GM06990 (cell line): ENCODE measurements around the gene HCN4.

Experiments used
- DNase-seq: peaks from one replicate; pipeline ENCODE4 v3.0.0-alpha.2; 2011; ENCODE audit not compliant: insufficient read length; ENCODE audit errors: extremely low read depth
- H3K27me3 ChIP-seq: replicated peaks from 2 replicates; pipeline ENCODE4 v1.6.0; 2011; ENCODE audit warnings: low read length; ENCODE audit not compliant: control insufficient read depth, insufficient read depth
- H3K36me3 ChIP-seq: 2 replicates; pipeline ENCODE4 v1.5.1; 2011; ENCODE audit warnings: low read length; ENCODE audit not compliant: control insufficient read depth, insufficient read depth
- H3K4me3 ChIP-seq: replicated peaks from 2 replicates; pipeline ENCODE4 v1.5.1; 2011; ENCODE audit warnings: low read depth, mild to moderate bottlenecking, control low read depth, low read length
- TF ChIP-seq, protein P1 (sequence below): IDR thresholded peaks from 2 replicates; pipeline ENCODE4 v1.5.1; 2011; ENCODE audit warnings: low read length, control low read depth, mild to moderate bottlenecking, inconsistent platforms; ENCODE audit not compliant: insufficient read depth, poor library complexity, severe bottlenecking

Gene HCN4

DNA sequence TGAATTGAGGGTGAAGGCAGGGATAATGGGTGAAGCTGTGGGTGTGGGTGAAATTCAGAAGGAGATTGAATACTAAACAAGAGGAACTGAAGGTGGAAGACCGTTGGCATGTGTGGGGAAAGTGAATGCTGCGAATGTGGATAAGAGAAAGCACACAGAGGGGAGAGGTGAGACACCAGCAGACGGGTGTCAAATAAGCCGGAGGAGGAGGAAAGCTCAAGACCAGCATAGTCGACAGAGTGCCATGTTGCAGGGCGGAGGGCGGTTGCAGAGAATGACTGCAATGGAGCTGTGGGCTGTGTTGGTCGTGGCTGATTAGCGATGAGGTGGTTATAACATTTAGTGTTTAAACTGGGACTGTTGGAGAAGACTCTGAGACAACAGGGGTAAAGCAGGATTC lies 16.4 kb upstream of the HCN4 start:
- Histone ChIP-seq H3K36me3 (no peaks in the 10 kb centered on the region), H3K27me3 (no peaks in the 10 kb centered on the region; the same call in 1 of the 2 replicates), H3K4me3 (no peak overlapping the region)
- no peak for DNase-seq
- TF ChIP-seq, protein P1, sequence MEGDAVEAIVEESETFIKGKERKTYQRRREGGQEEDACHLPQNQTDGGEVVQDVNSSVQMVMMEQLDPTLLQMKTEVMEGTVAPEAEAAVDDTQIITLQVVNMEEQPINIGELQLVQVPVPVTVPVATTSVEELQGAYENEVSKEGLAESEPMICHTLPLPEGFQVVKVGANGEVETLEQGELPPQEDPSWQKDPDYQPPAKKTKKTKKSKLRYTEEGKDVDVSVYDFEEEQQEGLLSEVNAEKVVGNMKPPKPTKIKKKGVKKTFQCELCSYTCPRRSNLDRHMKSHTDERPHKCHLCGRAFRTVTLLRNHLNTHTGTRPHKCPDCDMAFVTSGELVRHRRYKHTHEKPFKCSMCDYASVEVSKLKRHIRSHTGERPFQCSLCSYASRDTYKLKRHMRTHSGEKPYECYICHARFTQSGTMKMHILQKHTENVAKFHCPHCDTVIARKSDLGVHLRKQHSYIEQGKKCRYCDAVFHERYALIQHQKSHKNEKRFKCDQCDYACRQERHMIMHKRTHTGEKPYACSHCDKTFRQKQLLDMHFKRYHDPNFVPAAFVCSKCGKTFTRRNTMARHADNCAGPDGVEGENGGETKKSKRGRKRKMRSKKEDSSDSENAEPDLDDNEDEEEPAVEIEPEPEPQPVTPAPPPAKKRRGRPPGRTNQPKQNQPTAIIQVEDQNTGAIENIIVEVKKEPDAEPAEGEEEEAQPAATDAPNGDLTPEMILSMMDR, result no peak

DNA sequence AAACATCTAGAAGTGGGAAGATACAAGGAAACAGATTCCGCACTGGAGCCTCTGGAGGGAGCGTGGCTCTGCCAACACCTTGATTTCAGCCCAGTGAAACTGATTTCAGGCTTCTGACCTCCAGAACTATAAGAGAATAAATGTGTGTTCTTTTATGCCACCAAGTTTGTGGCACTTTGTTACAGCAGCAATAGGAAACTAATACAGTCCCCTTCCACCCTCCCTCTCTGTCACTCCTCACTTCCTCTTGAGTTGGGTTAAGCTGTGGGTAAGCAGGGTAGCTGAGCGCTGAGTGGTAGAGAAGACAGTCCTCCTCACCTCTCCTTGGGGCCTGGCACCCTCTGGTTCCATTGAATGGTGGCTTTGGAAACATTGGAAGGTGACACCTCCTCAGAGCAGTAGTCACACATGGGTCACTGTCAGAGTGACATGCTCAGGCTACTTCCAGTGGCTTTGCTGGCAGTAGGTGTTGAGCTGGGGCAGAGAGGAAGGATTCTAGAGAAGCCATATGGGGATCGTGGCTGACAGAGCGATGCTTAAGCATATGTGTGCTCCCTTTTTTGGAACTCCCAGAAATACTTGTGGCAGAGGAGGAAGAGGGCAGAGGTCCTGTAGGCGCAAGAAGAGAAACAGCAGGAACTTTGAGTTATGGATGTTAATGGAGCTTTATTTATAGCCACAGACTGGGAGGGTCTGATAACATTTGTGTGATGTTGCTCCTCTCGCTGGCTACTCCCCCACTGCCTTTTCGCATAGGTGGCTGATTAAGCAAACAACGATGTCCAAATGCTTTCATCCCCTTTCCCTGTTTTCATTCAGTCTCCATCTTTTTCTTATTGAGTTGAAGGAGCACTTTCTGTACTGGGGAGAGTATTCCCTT lies 14.8 kb upstream of the HCN4 start:
- Histone ChIP-seq H3K36me3 (no peaks in the 10 kb centered on the region), H3K27me3 (no peaks in the 10 kb centered on the region; the same call in 1 of the 2 replicates), H3K4me3 (no peak overlapping the region)
- DNase-seq, result no peak
- TF ChIP-seq, protein P1, result no peak

DNA sequence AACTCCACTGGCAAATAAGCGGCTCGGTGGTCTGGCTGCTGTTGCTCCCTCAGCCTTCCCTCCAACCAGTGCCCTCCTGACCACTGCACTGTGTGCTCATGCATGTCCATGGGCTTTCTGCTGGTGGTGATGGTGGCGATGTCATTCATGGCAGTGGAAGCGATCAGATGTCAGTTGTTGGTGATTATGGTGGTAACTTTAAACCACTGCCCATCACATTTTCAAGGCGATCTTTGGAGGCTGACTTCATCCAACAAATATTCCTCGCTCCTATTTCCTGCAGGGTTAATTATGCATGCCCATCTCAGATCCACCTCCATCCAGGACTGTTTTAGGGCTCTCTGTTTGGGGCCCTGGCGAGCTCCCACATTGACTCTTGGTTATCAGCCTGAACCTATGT lies 13.4 kb upstream of the HCN4 start:
- H3K27me3 ChIP-seq, result no peaks in the 10 kb centered on the region; the same call in 1 of the 2 replicates
- no peaks in the 10 kb centered on the region for H3K36me3 ChIP-seq
- TF ChIP-seq, protein P1, result no peak
- DNase-seq, result no peak
- no peak overlapping the region for H3K4me3 ChIP-seq

DNA sequence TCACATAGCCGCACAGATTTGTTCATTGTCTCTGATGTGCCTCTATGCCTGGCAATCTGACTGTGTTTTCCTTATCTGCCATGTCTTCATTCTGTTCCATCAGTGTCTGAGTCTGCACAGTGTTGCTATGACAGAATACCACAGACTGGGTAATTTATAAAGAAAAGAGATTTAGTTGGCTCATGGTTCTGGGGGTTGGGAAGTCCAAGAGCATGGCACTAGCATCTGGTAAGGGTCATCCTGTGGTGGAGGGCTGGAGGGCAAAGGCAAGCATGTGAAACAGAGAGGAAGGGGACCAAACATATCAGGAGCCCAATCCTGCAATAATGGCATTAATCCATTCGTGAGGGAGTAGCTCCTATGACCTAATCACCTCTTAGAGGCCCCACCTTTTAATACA lies 11.9 kb upstream of the HCN4 start:
- Histone ChIP-seq H3K27me3 (no peaks in the 10 kb centered on the region; the same call in 1 of the 2 replicates), H3K36me3 (no peaks in the 10 kb centered on the region), H3K4me3 (no peak overlapping the region)
- no peak for DNase-seq
- TF ChIP-seq, protein P1, result no peak

DNA sequence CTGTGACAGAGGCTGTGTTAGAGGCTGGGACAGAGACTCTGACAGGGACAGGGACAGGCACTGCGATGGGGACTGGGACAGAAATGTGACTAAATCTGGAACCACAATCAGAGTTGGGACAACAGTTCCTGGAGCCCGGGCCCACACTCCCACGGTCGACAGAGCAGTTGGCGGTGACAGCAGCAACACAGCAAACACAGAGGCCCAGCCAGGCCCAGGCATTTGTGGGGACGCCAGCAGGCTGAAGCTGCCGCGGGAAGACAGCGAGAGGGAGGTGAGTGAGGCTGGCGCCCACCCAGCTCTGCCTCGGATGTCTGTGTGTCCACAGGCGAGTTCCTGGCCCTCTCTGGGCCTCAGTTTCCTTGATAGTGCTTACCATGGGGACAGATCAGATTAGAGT lies 9.3 kb upstream of the HCN4 start:
- no peak overlapping the region for H3K4me3 ChIP-seq
- H3K36me3 ChIP-seq, result no peaks in the 10 kb centered on the region
- H3K27me3 ChIP-seq, result no peaks in the 10 kb centered on the region; the same call in 1 of the 2 replicates
- TF ChIP-seq, protein P1, result no peak
- no peak for DNase-seq
